ENCODE results near the gene TNFRSF8. TPM values are rescaled to one million over a fixed set of nuclear protein-coding genes. Genes with fewer than 3 reads are reported as not detected.

The TNFRSF8 gene
- total RNA-seq, 1 experiment from 2014 or later, result 2.9 TPM

DNA sequence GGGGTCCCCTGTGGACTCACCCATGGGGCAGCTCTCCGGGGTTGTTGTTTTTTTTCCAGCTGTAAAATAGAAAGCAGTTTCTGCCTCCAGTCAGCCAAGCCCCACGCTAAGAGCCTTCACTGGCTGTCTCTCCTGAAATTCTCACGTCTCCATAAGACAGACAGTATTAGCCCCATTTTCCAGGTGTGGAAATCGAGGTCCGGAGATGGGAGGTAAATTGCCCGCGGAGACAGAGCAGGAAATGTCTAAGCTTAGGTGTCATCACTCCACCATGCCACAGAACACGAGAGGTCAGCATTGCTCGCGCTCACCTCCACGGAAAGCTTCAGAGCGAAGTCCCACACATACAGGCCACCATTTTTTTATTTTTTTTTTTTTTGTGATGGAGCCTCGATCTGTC, 44.6 kb downstream of the TNFRSF8 start:
- H3K14ac ChIP-seq (ENCODE audit: insufficient read depth, low read length), result no peak overlapping the region
- H3K27me3 Mint-ChIP-seq (ENCODE audit: low read depth), result no peaks in the 10 kb centered on the region; the same call in 1 of the 2 replicates
- no CpG with 5 or more reads among the region's 13 CpGs for WGBS (ENCODE audit: extremely low coverage, insufficient read length, low lambda C conversion rate)

More for the DNA sequence above, 44.6 kb downstream of the TNFRSF8 start:
- Mint-ChIP-seq H3K36me3 (ENCODE audit: insufficient read depth in 1 of 3, low read depth in 3 of 3) (peaks cover 0 to 6% (median 2%) of the 10 kb centered on the region in 3 experiments; a peak in 3 of 7 replicates), H3K4me1 (no peaks in the 10 kb centered on the region; a peak in 2 of 4 replicates), H3K4me3 (no peak overlapping the region), H3K27ac (no peak overlapping the region), H3K9me3 (no peaks in the 10 kb centered on the region)
- Histone ChIP-seq H3K79me2 (ENCODE audit: insufficient read depth, low read length) (no peaks in the 10 kb centered on the region; the same call in 1 of the 2 replicates), H3K27ac (ENCODE audit: insufficient read length, low read depth, low read length) (no peak overlapping the region), H2BK15ac (ENCODE audit: low read depth, low read length) (no peak overlapping the region), H2BK20ac (ENCODE audit: low read depth, low read length, poor library complexity, severe bottlenecking) (no peak overlapping the region), H3K23ac (ENCODE audit: insufficient read length, low read depth, low read length) (no peak overlapping the region), H4K8ac (replicated peaks; ENCODE audit: insufficient read length, low read depth, low read length) (no peak overlapping the region), H3K56ac (ENCODE audit: insufficient read length, low read depth, low read length) (no peak overlapping the region), H2BK12ac (ENCODE audit: insufficient read length, low read depth, low read length) (no peak overlapping the region), H3K4me2 (ENCODE audit: insufficient read depth, insufficient read length, low read length) (no peak overlapping the region), H4K91ac (ENCODE audit: insufficient read length, low read depth, low read length) (no peak overlapping the region), H3K27me3 (ENCODE audit: insufficient read depth, low read length) (no peaks in the 10 kb centered on the region), H3K79me1 (ENCODE audit: insufficient read depth, low read depth, low read length, poor library complexity, severe bottlenecking) (no peaks in the 10 kb centered on the region), H2BK120ac (ENCODE audit: low read depth, low read length, poor library complexity, severe bottlenecking) (no peak overlapping the region), H2BK5ac (ENCODE audit: insufficient read length, low read length) (no peak overlapping the region), H2AK5ac (ENCODE audit: insufficient read length, low read length) (no peak overlapping the region), H2AFZ (ENCODE audit: low read length) (no peak overlapping the region), H3K4me1 (ENCODE audit: insufficient read depth, low read length) (no peaks in the 10 kb centered on the region), H3K18ac (ENCODE audit: insufficient read length, low read depth, low read length) (no peak overlapping the region), H3K4ac (ENCODE audit: low read depth, low read length) (no peak overlapping the region), H3T11ph (ENCODE audit: low read length) (no peak overlapping the region), H4K5ac (ENCODE audit: insufficient read length, low read depth, low read length) (no peak overlapping the region), H3K23me2 (ENCODE audit: insufficient read length, low read depth, low read length, poor library complexity, severe bottlenecking) (no peaks in the 10 kb centered on the region), H4K20me1 (ENCODE audit: control insufficient read depth, insufficient read depth, insufficient read length) (no peaks in the 10 kb centered on the region), H3K9ac (ENCODE audit: extremely low read depth, insufficient read length, low read length) (no peak overlapping the region), H3K9me3 (ENCODE audit: control insufficient read depth, low read depth, low read length) (no peaks in the 10 kb centered on the region)
- TF ChIP-seq, protein P1, sequence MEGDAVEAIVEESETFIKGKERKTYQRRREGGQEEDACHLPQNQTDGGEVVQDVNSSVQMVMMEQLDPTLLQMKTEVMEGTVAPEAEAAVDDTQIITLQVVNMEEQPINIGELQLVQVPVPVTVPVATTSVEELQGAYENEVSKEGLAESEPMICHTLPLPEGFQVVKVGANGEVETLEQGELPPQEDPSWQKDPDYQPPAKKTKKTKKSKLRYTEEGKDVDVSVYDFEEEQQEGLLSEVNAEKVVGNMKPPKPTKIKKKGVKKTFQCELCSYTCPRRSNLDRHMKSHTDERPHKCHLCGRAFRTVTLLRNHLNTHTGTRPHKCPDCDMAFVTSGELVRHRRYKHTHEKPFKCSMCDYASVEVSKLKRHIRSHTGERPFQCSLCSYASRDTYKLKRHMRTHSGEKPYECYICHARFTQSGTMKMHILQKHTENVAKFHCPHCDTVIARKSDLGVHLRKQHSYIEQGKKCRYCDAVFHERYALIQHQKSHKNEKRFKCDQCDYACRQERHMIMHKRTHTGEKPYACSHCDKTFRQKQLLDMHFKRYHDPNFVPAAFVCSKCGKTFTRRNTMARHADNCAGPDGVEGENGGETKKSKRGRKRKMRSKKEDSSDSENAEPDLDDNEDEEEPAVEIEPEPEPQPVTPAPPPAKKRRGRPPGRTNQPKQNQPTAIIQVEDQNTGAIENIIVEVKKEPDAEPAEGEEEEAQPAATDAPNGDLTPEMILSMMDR (conservative IDR thresholded peaks at IDR 0.05), result no peak
- DNase-seq, result no peak
